Subcutaneous adipose tissue (tissue), 4 donors: ENCODE results near the gene CLCA1. TPM values are rescaled to one million over a fixed set of nuclear protein-coding genes. Genes with fewer than 3 reads are reported as not detected.

Experiments used
- CTCF ChIP-seq: fragments of 450-650 bp; IDR thresholded peaks from one replicate; pipeline ENCODE4 v1.5.1; 2016; ENCODE audit warnings: low read depth, mild to moderate bottlenecking, control low read depth, antibody characterized with exemption, moderate library complexity
- total RNA-seq, 4 donors: library from RNA; depleted of rRNA; stranded (reverse); fragments of >200 nt; gene quantifications; one replicate each; pipeline ENCODE4 v1.1.0, GENCODE V29; 2016

The CLCA1 gene
- total RNA-seq, 4 donors from 2014 or later = 0.16 to 0.57 (median 0.17) TPM; not detected in 1

GRCh38 chr1:86472767-86473166, 4.0 kb downstream of the CLCA1 start:
- TF ChIP-seq CTCF = no peak

DNA sequence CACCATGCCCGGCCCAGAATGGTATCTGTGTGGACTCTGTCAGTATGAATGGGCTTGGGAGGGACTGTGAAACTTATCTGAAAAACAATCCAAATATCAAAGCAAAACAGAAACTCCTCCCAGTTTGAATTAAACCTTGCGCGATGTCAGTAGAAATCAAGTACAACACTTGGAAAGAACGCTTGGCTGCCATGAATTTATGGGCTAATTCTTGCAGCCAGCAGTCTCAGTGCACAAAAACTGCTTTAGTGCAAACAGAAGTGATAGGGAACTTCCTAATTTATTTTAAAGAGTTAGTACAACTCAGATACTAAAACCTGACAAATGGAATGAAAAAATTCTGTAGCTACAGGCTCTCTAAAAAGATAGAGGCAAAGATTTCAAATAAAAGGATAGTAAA, 8.5 kb downstream of the CLCA1 start:
- TF ChIP-seq CTCF = no peak

DNA sequence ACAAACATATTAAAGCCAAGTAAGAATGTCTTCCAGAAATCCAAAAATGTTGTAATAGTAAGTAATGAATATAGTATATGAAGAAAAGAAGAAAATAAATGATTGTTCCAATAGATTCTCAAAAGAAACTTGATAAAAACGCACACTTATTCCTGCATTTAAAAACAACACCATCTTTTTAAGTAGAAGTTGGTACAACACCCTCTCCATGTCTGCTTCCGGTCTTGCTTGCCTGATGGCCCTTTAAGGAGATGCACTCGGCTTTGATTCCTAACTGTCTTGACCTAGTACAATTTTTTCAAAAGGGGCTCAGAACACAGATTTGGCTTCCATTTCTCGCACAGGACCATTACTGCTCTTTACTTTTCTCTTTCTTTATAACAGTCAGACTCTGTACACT, 9.0 kb downstream of the CLCA1 start:
- no peak for TF ChIP-seq CTCF

GRCh38 chr1:86478416-86479156, 9.9 kb downstream of the CLCA1 start:
- TF ChIP-seq CTCF = no peak

GRCh38 chr1:86481966-86482365, 13.2 kb downstream of the CLCA1 start:
- TF ChIP-seq CTCF = no peak

DNA sequence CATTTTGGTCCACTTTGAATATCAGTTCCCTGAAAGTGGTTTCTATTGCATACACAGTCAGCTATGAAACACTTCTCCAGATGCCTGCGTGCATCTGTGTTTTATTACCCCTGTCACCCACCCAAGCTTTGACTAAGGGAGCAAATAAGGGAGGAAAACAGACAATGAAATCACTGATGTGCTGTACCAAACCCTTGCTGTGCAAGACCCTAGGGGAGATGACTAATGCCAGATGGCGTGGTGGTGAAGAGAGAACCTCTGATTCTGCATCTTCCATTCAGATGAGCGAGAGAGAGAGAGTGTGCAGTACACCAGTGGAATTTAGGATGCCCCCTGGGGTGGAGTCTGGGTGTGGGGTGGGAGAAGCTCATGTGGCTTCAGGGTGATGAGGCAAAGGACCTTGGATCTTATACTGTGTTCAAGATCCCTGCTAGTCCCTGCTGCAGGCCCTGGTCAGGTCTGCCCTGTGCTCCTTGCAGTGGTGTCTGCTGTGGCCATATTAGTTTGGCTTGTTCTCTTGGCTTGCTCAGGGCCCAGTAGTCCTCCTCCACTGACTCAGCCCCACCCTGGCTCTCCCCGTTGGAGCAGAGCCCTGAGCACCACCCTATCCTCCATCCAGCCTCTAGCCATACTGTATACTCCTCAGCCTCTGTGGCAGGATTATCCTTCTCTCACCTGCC, 18.5 kb downstream of the CLCA1 start:
- TF ChIP-seq CTCF = no peak

DNA sequence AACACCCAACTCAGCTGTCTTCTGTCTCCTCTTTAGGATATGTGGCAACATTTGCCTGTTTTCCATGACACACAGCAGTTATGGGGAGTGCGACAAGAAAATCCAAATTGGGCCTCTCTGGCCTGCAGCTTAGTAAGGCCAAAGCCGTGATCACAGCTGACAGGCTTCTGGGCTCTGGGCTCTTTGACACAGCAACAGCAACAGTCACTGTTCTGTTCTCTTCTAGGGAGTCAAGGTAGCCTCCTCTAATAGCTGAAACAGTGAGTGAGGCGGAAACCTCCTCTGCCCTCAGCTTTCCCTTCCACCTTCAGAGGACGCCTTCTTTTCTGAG, 19.0 kb downstream of the CLCA1 start:
- TF ChIP-seq CTCF = no peak
